Suprapubic skin (tissue), 4 donors: ENCODE results near the gene RNF125. TPM values are rescaled to one million over a fixed set of nuclear protein-coding genes. Genes with fewer than 3 reads are reported as not detected.
A peak's percentile ranks its signal among the peaks of the same experiment; 100 is the strongest.
"Not testable (repeated sequence)": the region's sequence is repeated elsewhere in the genome, so short reads cannot be mapped to it uniquely, and the experiment has no call there.

Experiments used
- DNase-seq, 2 donors: peaks; one replicate each; pipeline ENCODE4 v3.0.0-alpha.2; 2019; ENCODE audit warnings: low spot score in 2 of 2
- H3K27ac ChIP-seq: fragments of 200-600 bp; sonication (generic); one replicate; pipeline ENCODE4 v1.5.1; 2019
- H3K27me3 ChIP-seq: fragments of 200-600 bp; sonication (generic); one replicate; pipeline ENCODE4 v1.5.1; 2019
- H3K36me3 ChIP-seq: fragments of 200-600 bp; sonication (generic); one replicate; pipeline ENCODE4 v1.5.1; 2019
- H3K4me1 ChIP-seq: fragments of 200-600 bp; sonication (generic); one replicate; pipeline ENCODE4 v1.5.1; 2019
- H3K4me3 ChIP-seq: fragments of 200-600 bp; sonication (generic); one replicate; pipeline ENCODE4 v1.5.1; 2019; ENCODE audit warnings: mild to moderate bottlenecking
- H3K9me3 ChIP-seq: fragments of 200-600 bp; sonication (generic); one replicate; pipeline ENCODE4 v1.5.1; 2019
- EP300 ChIP-seq: sonication (generic); formaldehyde crosslinking; IDR thresholded peaks from one replicate; pipeline ENCODE4 v1.6.1; 2017; ENCODE audit warnings: antibody characterized with exemption
- POLR2A ChIP-seq, 2 donors: fragments of 450-650 bp; IDR thresholded peaks; one replicate each; pipeline ENCODE4 v1.6.1; 2017; ENCODE audit warnings: antibody characterized with exemption in 2 of 2, mild to moderate bottlenecking in 2 of 2, moderate library complexity in 2 of 2
- POLR2AphosphoS5 ChIP-seq, 3 donors: sonication (generic); formaldehyde crosslinking; IDR thresholded peaks; one replicate each; pipeline ENCODE4 v1.6.1; 2017; ENCODE audit warnings: antibody characterized with exemption in 3 of 3
- WGBS: methylation state at CpG from one replicate; pipeline ENCODE4 v1.1.5; 2018; 5-methylcytosine and 5-hydroxymethylcytosine counted together
- total RNA-seq, 4 donors: library from RNA; depleted of rRNA; stranded (reverse); fragments of >200 nt; gene quantifications; one replicate each; pipeline ENCODE4 v1.1.0, GENCODE V29; 2016
- TF ChIP-seq, protein P1 (sequence below), 2 donors: fragments of 200-600 bp in 1 of 2; fragments of 450-650 bp in 1 of 2; sonication (generic) in 1 of 2; IDR thresholded peaks; one replicate each; pipeline ENCODE4 v1.5.1; 2016 to 2019; ENCODE audit warnings: antibody characterized with exemption in 2 of 2, mild to moderate bottlenecking in 1 of 2, moderate library complexity in 1 of 2

RNF125 gene
- total RNA-seq, 4 donors from 2014 or later: 5.7 to 13.4 (median 11.2) TPM

- WGBS: 53% methylated on average over 1 of the region's 1 CpG
- Histone ChIP-seq H3K36me3 (no peaks in the 10 kb centered on the region), H3K27ac (no peak overlapping the region), H3K9me3 (no peaks in the 10 kb centered on the region), H3K4me3 (no peak overlapping the region), H3K27me3 (no peaks in the 10 kb centered on the region), H3K4me1 (peaks cover 22% of the 10 kb centered on the region)
- TF ChIP-seq EP300 (no peak), POLR2A (IDR thresholded peaks at IDR 0.05) (no peak), POLR2AphosphoS5 (IDR thresholded peaks at IDR 0.05) (no peak)
- TF ChIP-seq, protein P1, sequence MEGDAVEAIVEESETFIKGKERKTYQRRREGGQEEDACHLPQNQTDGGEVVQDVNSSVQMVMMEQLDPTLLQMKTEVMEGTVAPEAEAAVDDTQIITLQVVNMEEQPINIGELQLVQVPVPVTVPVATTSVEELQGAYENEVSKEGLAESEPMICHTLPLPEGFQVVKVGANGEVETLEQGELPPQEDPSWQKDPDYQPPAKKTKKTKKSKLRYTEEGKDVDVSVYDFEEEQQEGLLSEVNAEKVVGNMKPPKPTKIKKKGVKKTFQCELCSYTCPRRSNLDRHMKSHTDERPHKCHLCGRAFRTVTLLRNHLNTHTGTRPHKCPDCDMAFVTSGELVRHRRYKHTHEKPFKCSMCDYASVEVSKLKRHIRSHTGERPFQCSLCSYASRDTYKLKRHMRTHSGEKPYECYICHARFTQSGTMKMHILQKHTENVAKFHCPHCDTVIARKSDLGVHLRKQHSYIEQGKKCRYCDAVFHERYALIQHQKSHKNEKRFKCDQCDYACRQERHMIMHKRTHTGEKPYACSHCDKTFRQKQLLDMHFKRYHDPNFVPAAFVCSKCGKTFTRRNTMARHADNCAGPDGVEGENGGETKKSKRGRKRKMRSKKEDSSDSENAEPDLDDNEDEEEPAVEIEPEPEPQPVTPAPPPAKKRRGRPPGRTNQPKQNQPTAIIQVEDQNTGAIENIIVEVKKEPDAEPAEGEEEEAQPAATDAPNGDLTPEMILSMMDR (IDR thresholded peaks at IDR 0.05): no peak
- DNase-seq: no peak
These were observed 63.3 kb downstream of the RNF125 start for GRCh38 chr18:32081881-32082280.

DNA sequence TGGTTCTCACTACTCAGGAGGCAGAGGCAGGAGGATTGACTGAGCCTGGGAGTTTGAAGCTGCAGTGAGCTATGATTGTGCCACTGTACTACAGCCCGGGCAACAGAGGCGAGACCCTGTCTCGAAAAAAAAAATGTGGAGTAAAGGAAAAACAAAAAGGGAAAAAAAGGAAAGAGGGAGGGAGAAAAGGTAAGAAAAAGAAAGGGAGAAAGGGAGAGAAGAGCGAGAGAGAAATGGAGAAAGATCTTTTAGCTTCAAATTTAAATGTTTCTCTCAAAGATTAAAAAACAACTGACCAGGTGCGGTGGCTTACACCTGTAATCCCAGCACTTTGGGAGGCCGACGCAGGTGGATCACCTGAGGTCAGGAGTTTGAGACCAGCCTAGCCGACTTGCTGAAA, 65.2 kb downstream of the RNF125 start:
- H3K4me1 ChIP-seq: peaks cover 22% of the 10 kb centered on the region
- no peak for TF ChIP-seq POLR2AphosphoS5 (IDR thresholded peaks at IDR 0.05)
- TF ChIP-seq EP300: no peak
- TF ChIP-seq, protein P1 (IDR thresholded peaks at IDR 0.05): no peak
- no peak for TF ChIP-seq POLR2A (IDR thresholded peaks at IDR 0.05)
- no peak overlapping the region for H3K4me3 ChIP-seq
- DNase-seq: no peak
- H3K27ac ChIP-seq: no peak overlapping the region
- WGBS: 93% methylated on average over 8 of the region's 8 CpGs
- H3K36me3 ChIP-seq: no peaks in the 10 kb centered on the region
- H3K9me3 ChIP-seq: no peaks in the 10 kb centered on the region
- no peaks in the 10 kb centered on the region for H3K27me3 ChIP-seq

- no peak overlapping the region for H3K27ac ChIP-seq
- H3K4me1 ChIP-seq: peaks cover 30% of the 10 kb centered on the region
- 73% methylated on average over 6 of the region's 6 CpGs for WGBS
- DNase-seq: no peak
- TF ChIP-seq POLR2AphosphoS5 (IDR thresholded peaks at IDR 0.05): no peak
- TF ChIP-seq EP300: no peak
- TF ChIP-seq, protein P1 (IDR thresholded peaks at IDR 0.05): no peak
- no peak for TF ChIP-seq POLR2A (IDR thresholded peaks at IDR 0.05)
- H3K4me3 ChIP-seq: no peak overlapping the region
- no peaks in the 10 kb centered on the region for H3K27me3 ChIP-seq
- H3K9me3 ChIP-seq: no peaks in the 10 kb centered on the region
- no peaks in the 10 kb centered on the region for H3K36me3 ChIP-seq
These were observed 68.3 kb downstream of the RNF125 start for GRCh38 chr18:32086881-32087280.

- not testable (repeated sequence) for H3K4me3 ChIP-seq, H3K36me3 ChIP-seq, H3K27me3 ChIP-seq, DNase-seq, H3K27ac ChIP-seq, H3K9me3 ChIP-seq
- peaks cover 36% of the 10 kb centered on the region for H3K4me1 ChIP-seq
- WGBS: 91% methylated on average over 16 of the region's 16 CpGs
These were observed 72.2 kb downstream of the RNF125 start for GRCh38 chr18:32090831-32091230.

- H3K27ac ChIP-seq: peak overlapping the region; percentile 100
- TF ChIP-seq, protein P1 (IDR thresholded peaks at IDR 0.05): no peak
- no peak for TF ChIP-seq POLR2A (IDR thresholded peaks at IDR 0.05)
- no peak for TF ChIP-seq POLR2AphosphoS5 (IDR thresholded peaks at IDR 0.05)
- TF ChIP-seq EP300: no peak
- 37% methylated on average over 7 of the region's 7 CpGs for WGBS
- peak overlapping the region; percentile 99 for H3K4me3 ChIP-seq
- peaks cover 37% of the 10 kb centered on the region for H3K4me1 ChIP-seq
- H3K27me3 ChIP-seq: no peaks in the 10 kb centered on the region
- H3K36me3 ChIP-seq: no peaks in the 10 kb centered on the region
- no peak for DNase-seq
- no peaks in the 10 kb centered on the region for H3K9me3 ChIP-seq
These were observed 72.7 kb downstream of the RNF125 start for GRCh38 chr18:32091325-32091723.
